Measurements from ENCODE around the gene SLC6A15. TPM values are rescaled to one million over a fixed set of nuclear protein-coding genes. Genes with fewer than 3 reads are reported as not detected.

SLC6A15 gene
- total RNA-seq, 1 donor from 2014 or later = 0.25 TPM

GRCh38 chr12:84810611-84811010 lies 102.0 kb downstream of the SLC6A15 start:
- no peak for ATAC-seq
- no peak for DNase-seq (ENCODE audit: low spot score)

Other genes with a start within 250 kb of the SLC6A15 start
- not detected for gene TSPAN19, start 123.5 kb upstream of the SLC6A15 start, total RNA-seq
- gene LRRIQ1, start 123.6 kb upstream of the SLC6A15 start, total RNA-seq = not detected

All from left lobe of liver (tissue), 2 donors.